H9 (cell line): ENCODE measurements around the gene KRT31. TPM values are rescaled to one million over a fixed set of nuclear protein-coding genes. Genes with fewer than 3 reads are reported as not detected.
"Not testable (repeated sequence)": the region's sequence is repeated elsewhere in the genome, so short reads cannot be mapped to it uniquely, and the experiment has no call there.

Source experiments
- DNase-seq: peaks from one replicate; pipeline ENCODE4 v3.0.0-alpha.2; 2017
- H2AFZ ChIP-seq: one replicate; pipeline ENCODE4 v1.6.1; 2013; ENCODE audit warnings: mild to moderate bottlenecking, low read length, control low read depth, moderate library complexity
- H2AK5ac ChIP-seq: 2 replicates; pipeline ENCODE4 v1.6.1; 2013; ENCODE audit warnings: low read length, control low read depth, mixed read lengths; ENCODE audit not compliant: insufficient read length
- H2BK120ac ChIP-seq: one replicate; pipeline ENCODE4 v1.6.1; 2013; ENCODE audit warnings: low read depth, mild to moderate bottlenecking, low read length, control low read depth, inconsistent platforms; ENCODE audit not compliant: poor library complexity, severe bottlenecking
- H2BK12ac ChIP-seq: 2 replicates; pipeline ENCODE4 v1.6.1; 2013; ENCODE audit warnings: low read length, control low read depth, mixed read lengths, low read depth; ENCODE audit not compliant: insufficient read length
- H2BK15ac ChIP-seq: 2 replicates; pipeline ENCODE4 v1.6.1; 2013; ENCODE audit warnings: low read depth, low read length, control low read depth
- H2BK20ac ChIP-seq: one replicate; pipeline ENCODE4 v1.6.1; 2013; ENCODE audit warnings: low read depth, mild to moderate bottlenecking, low read length, control low read depth, inconsistent platforms; ENCODE audit not compliant: poor library complexity, severe bottlenecking
- H2BK5ac ChIP-seq: 2 replicates; pipeline ENCODE4 v1.6.1; 2013; ENCODE audit warnings: low read length, control low read depth, mixed read lengths; ENCODE audit not compliant: insufficient read length
- H3K14ac ChIP-seq: 2 replicates; pipeline ENCODE4 v1.6.1; 2013; ENCODE audit warnings: low read length, control low read depth; ENCODE audit not compliant: insufficient read depth
- H3K18ac ChIP-seq: 2 replicates; pipeline ENCODE4 v1.6.1; 2013; ENCODE audit warnings: low read depth, mild to moderate bottlenecking, mixed read lengths, low read length, control low read depth; ENCODE audit not compliant: insufficient read length
- H3K23ac ChIP-seq: 2 replicates; pipeline ENCODE4 v1.6.1; 2013; ENCODE audit warnings: low read length, control low read depth, mixed read lengths, low read depth; ENCODE audit not compliant: insufficient read length
- H3K23me2 ChIP-seq: 2 replicates; pipeline ENCODE4 v1.6.1; 2013; ENCODE audit warnings: low read depth, mild to moderate bottlenecking, mixed read lengths, low read length, control low read depth; ENCODE audit not compliant: insufficient read length, poor library complexity, severe bottlenecking
- H3K27ac ChIP-seq: 2 replicates; pipeline ENCODE4 v1.5.1; 2013; ENCODE audit warnings: low read length, control low read depth, mixed read lengths, low read depth; ENCODE audit not compliant: insufficient read length
- H3K27me3 ChIP-seq: 2 replicates; pipeline ENCODE4 v1.6.1; 2013; ENCODE audit warnings: low read length, control low read depth, inconsistent platforms; ENCODE audit not compliant: insufficient read depth
- H3K4ac ChIP-seq: 2 replicates; pipeline ENCODE4 v1.6.1; 2013; ENCODE audit warnings: low read depth, mild to moderate bottlenecking, control low read depth, inconsistent platforms, low read length, moderate library complexity
- H3K4me1 ChIP-seq: 2 replicates; pipeline ENCODE4 v1.6.1; 2013; ENCODE audit warnings: low read length, control low read depth, inconsistent platforms; ENCODE audit not compliant: insufficient read depth
- H3K4me2 ChIP-seq: 2 replicates; pipeline ENCODE4 v1.6.1; 2013; ENCODE audit warnings: low read length, control low read depth, mixed read lengths; ENCODE audit not compliant: insufficient read length, insufficient read depth
- H3K56ac ChIP-seq: 2 replicates; pipeline ENCODE4 v1.6.1; 2013; ENCODE audit warnings: low read depth, mild to moderate bottlenecking, mixed read lengths, low read length, control low read depth; ENCODE audit not compliant: insufficient read length
- H3K79me1 ChIP-seq: 2 replicates; pipeline ENCODE4 v1.6.1; 2013; ENCODE audit warnings: low read depth, mild to moderate bottlenecking, moderate library complexity, low read length, control low read depth, inconsistent platforms; ENCODE audit not compliant: insufficient read depth, poor library complexity, severe bottlenecking
- H3K79me2 ChIP-seq: 2 replicates; pipeline ENCODE4 v1.6.1; 2013; ENCODE audit warnings: low read length, control low read depth, inconsistent platforms; ENCODE audit not compliant: insufficient read depth
- H3K9ac ChIP-seq: 2 replicates; pipeline ENCODE4 v1.6.1; 2013; ENCODE audit warnings: low read length, control low read depth, mixed read lengths; ENCODE audit not compliant: insufficient read length; ENCODE audit errors: extremely low read depth
- H3K9me3 ChIP-seq: one replicate; pipeline ENCODE4 v1.6.1; 2013; ENCODE audit warnings: low read depth, low read length, inconsistent platforms; ENCODE audit not compliant: control insufficient read depth
- H3T11ph ChIP-seq: one replicate; pipeline ENCODE4 v1.6.1; 2013; ENCODE audit warnings: mild to moderate bottlenecking, low read length, control low read depth, inconsistent platforms
- H4K20me1 ChIP-seq: one replicate; pipeline ENCODE4 v1.6.1; 2013; ENCODE audit not compliant: control insufficient read depth, insufficient read length, insufficient read depth
- H4K5ac ChIP-seq: 2 replicates; pipeline ENCODE4 v1.6.1; 2013; ENCODE audit warnings: low read depth, mild to moderate bottlenecking, mixed read lengths, low read length, control low read depth; ENCODE audit not compliant: insufficient read length
- H4K8ac ChIP-seq: replicated peaks from 2 replicates; pipeline ENCODE4 v1.6.1; 2013; ENCODE audit warnings: low read length, control low read depth, mixed read lengths, low read depth; ENCODE audit not compliant: insufficient read length
- H4K91ac ChIP-seq: 2 replicates; pipeline ENCODE4 v1.6.1; 2013; ENCODE audit warnings: low read depth, mild to moderate bottlenecking, moderate library complexity, mixed read lengths, low read length, control low read depth; ENCODE audit not compliant: insufficient read length
- H3K27ac Mint-ChIP-seq, 3 experiments: 2 replicates in 2 of 3; 3 replicates in 1 of 3; pipeline ENCODE4 v1.8.0; 2020 to 2021; ENCODE audit warnings: mixed read lengths in 3 of 3, mild to moderate bottlenecking in 1 of 3, moderate library complexity in 1 of 3
- H3K27me3 Mint-ChIP-seq: 2 replicates; pipeline ENCODE4 v1.8.0; 2021; ENCODE audit warnings: low read depth, mild to moderate bottlenecking, moderate library complexity, mixed read lengths
- H3K36me3 Mint-ChIP-seq, 3 experiments: 2 replicates in 2 of 3; 3 replicates in 1 of 3; pipeline ENCODE4 v1.8.0; 2020 to 2021; ENCODE audit warnings: low read depth in 3 of 3, mixed read lengths in 3 of 3; ENCODE audit not compliant: insufficient read depth in 1 of 3
- H3K4me1 Mint-ChIP-seq, 2 experiments: 2 replicates each; pipeline ENCODE4 v1.8.0; 2020; ENCODE audit warnings: mixed read lengths in 2 of 2
- H3K4me3 Mint-ChIP-seq, 2 experiments: 2 replicates in 1 of 2; 3 replicates in 1 of 2; pipeline ENCODE4 v1.8.0; 2020 to 2021; ENCODE audit warnings: mild to moderate bottlenecking in 2 of 2, mixed read lengths in 2 of 2, moderate library complexity in 1 of 2
- H3K9me3 Mint-ChIP-seq, 2 experiments: 2 replicates in 1 of 2; 3 replicates in 1 of 2; pipeline ENCODE4 v1.8.0; 2020; ENCODE audit warnings: mild to moderate bottlenecking in 2 of 2, mixed read lengths in 2 of 2, moderate library complexity in 1 of 2
- WGBS: extraction: QIAGEN DNeasy Blood & Tissue Kit; methylation state at CpG from one replicate; pipeline ENCODE4 v1.1.7; 2013; ENCODE audit warnings: missing lambda C conversion rate, low lambda C conversion rate, mixed read lengths; ENCODE audit not compliant: insufficient read length; ENCODE audit errors: extremely low coverage; 5-methylcytosine and 5-hydroxymethylcytosine counted together
- total RNA-seq: library from RNA; stranded (reverse); gene quantifications from 2 replicates; pipeline ENCODE4 v1.2.1, GENCODE V29; 2021

KRT31 gene
- total RNA-seq, 1 experiment from 2014 or later: not detected

GRCh38 chr17:41380091-41380490 is 17.3 kb downstream of the KRT31 start:
- not testable (repeated sequence) for H2BK5ac ChIP-seq, H3K23ac ChIP-seq, H3K23me2 ChIP-seq, H3K79me2 ChIP-seq, H3K4ac ChIP-seq, H3T11ph ChIP-seq, H4K20me1 ChIP-seq, H3K9me3 ChIP-seq, H3K4me1 Mint-ChIP-seq, H3K27ac Mint-ChIP-seq, DNase-seq, H3K56ac ChIP-seq, H4K5ac ChIP-seq, H2AK5ac ChIP-seq, H3K4me2 ChIP-seq, H3K4me1 ChIP-seq, H3K18ac ChIP-seq, H2BK20ac ChIP-seq, H3K27me3 ChIP-seq, H3K9ac ChIP-seq, H2AFZ ChIP-seq, H2BK15ac ChIP-seq, H2BK12ac ChIP-seq, H4K91ac ChIP-seq, H3K27me3 Mint-ChIP-seq, H3K14ac ChIP-seq, H2BK120ac ChIP-seq, H3K27ac ChIP-seq, H3K79me1 ChIP-seq, H3K9me3 Mint-ChIP-seq, H4K8ac ChIP-seq, H3K36me3 Mint-ChIP-seq, H3K4me3 Mint-ChIP-seq
- WGBS: no CpG with 5 or more reads among the region's 7 CpGs
